Mucosa of rectum (tissue), 2 donors: ENCODE results near the gene KLF3.
A peak's percentile ranks its signal among the peaks of the same experiment; 100 is the strongest.

ENCODE experiments used
- H3K27ac ChIP-seq, 2 donors: one replicate each; pipeline ENCODE4 v1.7.0; 2013; ENCODE audit warnings: inconsistent platforms in 2 of 2, low read depth in 2 of 2, low read length in 2 of 2
- H3K27me3 ChIP-seq, 2 donors: one replicate each; pipeline ENCODE4 v1.7.0; 2013; ENCODE audit warnings: low read length in 2 of 2; ENCODE audit not compliant: control insufficient read depth in 2 of 2, insufficient read depth in 2 of 2
- H3K36me3 ChIP-seq, 2 donors: one replicate each; pipeline ENCODE4 v1.7.0; 2013; ENCODE audit warnings: low read length in 2 of 2; ENCODE audit not compliant: control insufficient read depth in 2 of 2, insufficient read depth in 2 of 2
- H3K4me1 ChIP-seq, 2 donors: one replicate each; pipeline ENCODE4 v1.7.0; 2013; ENCODE audit warnings: low read length in 2 of 2, mild to moderate bottlenecking in 1 of 2; ENCODE audit not compliant: control insufficient read depth in 2 of 2, insufficient read depth in 2 of 2
- H3K4me3 ChIP-seq, 2 donors: one replicate each; pipeline ENCODE4 v1.7.0; 2013; ENCODE audit warnings: low read length in 2 of 2
- H3K9ac ChIP-seq, 2 donors: one replicate each; pipeline ENCODE4 v1.7.0; 2013; ENCODE audit warnings: low read length in 2 of 2, low read depth in 1 of 2, mild to moderate bottlenecking in 1 of 2
- H3K9me3 ChIP-seq, 2 donors: one replicate each; pipeline ENCODE4 v1.7.0; 2013; ENCODE audit warnings: low read length in 2 of 2; ENCODE audit not compliant: control insufficient read depth in 2 of 2
- donor health status: healthy.
- donor health status: Normal muscosa, but diverticular disease.

KLF3 gene

DNA sequence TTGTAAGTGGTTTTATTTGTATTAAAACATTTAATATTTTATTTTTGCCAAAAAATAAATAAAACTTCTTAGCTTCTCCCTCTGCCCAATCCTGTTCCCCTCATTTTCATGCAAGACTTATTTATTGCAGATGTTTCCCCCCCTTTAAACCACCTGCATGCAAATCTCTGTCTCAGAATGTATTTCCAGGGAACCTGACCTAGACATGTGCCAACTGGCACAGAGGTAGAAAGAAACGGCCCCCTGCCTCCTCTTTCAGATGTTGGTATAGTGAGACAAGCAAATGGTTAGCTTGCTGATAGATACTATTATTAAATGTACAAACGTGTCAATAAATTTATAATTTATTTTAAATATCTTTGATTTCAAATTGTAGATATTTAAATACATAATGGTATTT, 47.1 kb downstream of the KLF3 start:
- Histone ChIP-seq H3K4me3 (no peak overlapping the region), H3K4me1 (no peaks in the 10 kb centered on the region), H3K9me3 (peaks cover 0 to 3% of the 10 kb centered on the region in 2 donors), H3K36me3 (no peaks in the 10 kb centered on the region), H3K27ac (no peak overlapping the region), H3K9ac (no peak overlapping the region), H3K27me3 (no peaks in the 10 kb centered on the region)

DNA sequence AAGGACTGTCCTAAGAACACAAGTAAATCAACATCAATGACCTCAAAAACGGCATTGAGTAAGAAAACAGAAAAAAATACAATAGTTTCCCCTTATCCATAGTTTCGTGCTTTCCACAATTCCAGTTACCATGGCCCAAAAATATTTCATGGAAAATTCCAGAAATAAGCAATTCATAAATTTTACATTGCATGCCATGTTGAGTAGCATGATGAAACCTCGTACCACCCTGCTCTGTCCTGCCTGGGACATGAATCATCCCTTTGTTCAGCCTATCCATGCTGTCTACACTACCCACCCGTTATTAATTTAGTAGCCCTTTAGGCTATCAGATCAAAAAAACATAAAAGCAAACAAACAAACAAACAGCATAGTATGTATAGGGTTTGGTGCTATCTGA, 51.1 kb downstream of the KLF3 start:
- no peak overlapping the region for H3K4me3 ChIP-seq
- peaks cover 0 to 3% of the 10 kb centered on the region in 2 donors for H3K9me3 ChIP-seq
- H3K36me3 ChIP-seq = no peaks in the 10 kb centered on the region
- H3K27ac ChIP-seq = no peak overlapping the region
- H3K4me1 ChIP-seq = no peaks in the 10 kb centered on the region
- no peak overlapping the region for H3K9ac ChIP-seq
- no peaks in the 10 kb centered on the region for H3K27me3 ChIP-seq

DNA sequence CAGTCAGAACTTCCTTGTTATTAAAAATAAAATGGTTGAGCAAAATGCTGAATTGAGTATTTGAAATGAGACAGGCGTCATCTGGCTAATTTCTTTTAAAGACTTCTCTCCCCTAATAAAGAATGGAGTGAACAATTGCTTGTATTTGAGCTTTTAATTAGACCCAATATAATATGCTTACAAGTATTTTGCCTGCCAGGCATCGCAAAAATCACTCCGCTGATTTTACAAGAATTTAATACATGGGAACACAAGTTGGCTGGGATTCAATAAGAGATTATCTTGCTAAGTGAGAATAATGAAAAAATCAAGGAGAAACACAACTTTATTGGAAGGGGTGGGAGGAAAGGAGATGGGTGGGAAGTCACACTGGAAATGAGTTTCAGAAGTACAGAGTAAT, 52.3 kb downstream of the KLF3 start:
- Histone ChIP-seq H3K4me1 (no peaks in the 10 kb centered on the region), H3K36me3 (no peaks in the 10 kb centered on the region), H3K27me3 (no peaks in the 10 kb centered on the region), H3K9me3 (peaks cover 0 to 3% of the 10 kb centered on the region in 2 donors), H3K4me3 (no peak overlapping the region), H3K9ac (no peak overlapping the region), H3K27ac (no peak overlapping the region)

DNA sequence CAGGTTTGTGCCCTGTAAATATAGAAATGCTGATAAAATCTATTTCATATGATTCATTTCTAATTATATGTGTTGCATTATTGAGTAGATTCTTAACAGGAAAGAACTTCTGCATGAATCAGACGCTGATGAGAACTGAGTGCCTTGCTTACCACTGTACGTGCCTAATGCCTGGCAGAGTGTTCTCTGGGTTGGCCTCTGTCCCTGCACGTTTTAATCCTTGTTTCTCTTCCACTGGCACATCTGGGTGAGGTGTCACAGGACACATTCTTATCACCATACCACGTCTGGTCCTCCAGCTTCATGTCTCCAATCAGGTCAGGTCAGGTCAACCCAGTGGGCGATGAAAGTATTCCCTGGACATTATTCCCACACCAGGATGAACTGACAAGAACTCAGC, 53.6 kb downstream of the KLF3 start:
- Histone ChIP-seq H3K27me3 (no peaks in the 10 kb centered on the region), H3K9ac (no peak overlapping the region), H3K27ac (no peak overlapping the region), H3K4me1 (no peaks in the 10 kb centered on the region), H3K4me3 (no peak overlapping the region), H3K9me3 (no peaks in the 10 kb centered on the region), H3K36me3 (no peaks in the 10 kb centered on the region)

DNA sequence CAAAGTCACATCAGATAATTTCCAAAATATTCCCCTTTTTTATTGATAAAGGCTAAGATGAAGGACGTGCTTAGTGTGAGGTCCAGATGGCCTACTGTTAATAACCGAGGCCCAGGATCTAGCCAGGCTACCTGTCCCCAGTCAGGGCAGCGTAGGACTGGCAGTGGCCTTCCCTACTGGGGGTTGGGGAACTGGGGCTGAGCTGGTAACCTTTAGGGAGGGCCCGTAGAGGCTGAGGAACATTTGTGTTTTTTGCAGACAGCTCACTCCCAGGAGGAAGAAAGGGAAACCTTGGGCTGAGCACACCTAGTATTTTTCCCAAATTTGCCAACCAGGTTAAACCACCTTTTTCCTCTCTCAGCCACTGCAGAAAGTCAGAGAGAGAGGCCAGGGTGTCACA, 59.1 kb downstream of the KLF3 start:
- Histone ChIP-seq H3K4me3 (no peak overlapping the region), H3K36me3 (no peaks in the 10 kb centered on the region), H3K27me3 (no peaks in the 10 kb centered on the region), H3K4me1 (peaks cover 8 to 9% of the 10 kb centered on the region in 2 donors), H3K9ac (no peak overlapping the region), H3K27ac (no peak overlapping the region), H3K9me3 (no peaks in the 10 kb centered on the region)

DNA sequence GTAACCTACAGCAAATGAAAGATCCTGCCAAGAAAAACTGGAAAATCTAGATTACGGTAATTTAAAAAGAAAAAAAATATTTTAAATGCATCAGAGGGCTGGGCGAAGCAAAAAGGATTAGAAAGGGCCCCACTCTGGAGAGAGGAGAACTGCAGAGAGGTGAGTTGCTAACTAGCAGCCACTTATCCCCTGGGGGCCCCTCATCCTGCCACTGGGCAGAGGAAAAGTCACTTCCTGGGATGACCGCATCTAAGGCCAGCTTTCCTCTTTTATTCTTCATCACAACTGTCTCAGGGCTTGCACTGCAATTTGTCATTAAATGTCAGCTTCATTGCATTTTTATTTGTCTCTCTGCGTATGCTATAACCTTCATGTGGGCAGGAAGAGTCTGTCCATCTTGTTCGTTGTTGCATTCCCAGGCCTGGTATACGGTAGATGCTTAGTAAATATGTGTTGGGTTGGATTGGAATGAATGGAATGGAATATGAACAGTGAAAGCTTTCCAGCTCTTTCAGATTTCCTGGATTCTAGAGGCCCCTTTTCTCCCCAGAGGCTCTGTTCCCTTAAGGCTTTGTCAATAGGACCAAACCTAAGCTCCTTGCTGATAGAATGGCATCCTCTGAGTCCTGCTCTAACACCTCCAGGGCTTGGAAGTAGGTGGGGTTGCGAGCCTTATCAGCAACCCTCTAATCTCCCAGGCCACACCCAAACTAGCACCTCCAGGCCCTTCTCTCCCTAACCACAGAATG, 59.9 kb downstream of the KLF3 start:
- H3K4me3 ChIP-seq = no peak overlapping the region
- no peaks in the 10 kb centered on the region for H3K36me3 ChIP-seq
- no peaks in the 10 kb centered on the region for H3K9me3 ChIP-seq
- H3K27me3 ChIP-seq = no peaks in the 10 kb centered on the region
- H3K4me1 ChIP-seq = peaks cover 14 to 15% of the 10 kb centered on the region in 2 donors
- H3K27ac ChIP-seq = no peak overlapping the region
- H3K9ac ChIP-seq = no peak overlapping the region

DNA sequence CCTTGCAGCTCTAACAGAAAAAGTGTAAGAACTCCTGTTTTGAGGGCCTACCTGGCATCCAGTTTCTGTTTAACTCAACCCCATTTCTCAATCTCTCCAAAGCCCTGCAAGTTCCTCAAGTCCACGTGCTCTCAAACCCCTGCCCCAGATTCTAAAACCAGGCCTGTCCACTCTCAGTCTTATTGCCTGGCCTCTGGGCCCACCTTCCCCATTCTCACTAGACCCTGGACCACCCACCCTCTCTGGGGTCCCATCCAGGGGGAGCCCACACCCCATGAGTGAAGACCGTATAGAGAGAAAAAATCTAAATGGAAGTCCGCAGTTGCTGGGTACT, 60.4 kb downstream of the KLF3 start:
- Histone ChIP-seq H3K27ac (no peak overlapping the region), H3K36me3 (no peaks in the 10 kb centered on the region), H3K9ac (no peak overlapping the region), H3K4me1 (peaks cover 17 to 19% of the 10 kb centered on the region in 2 donors), H3K9me3 (no peaks in the 10 kb centered on the region), H3K4me3 (no peak overlapping the region), H3K27me3 (no peaks in the 10 kb centered on the region)

DNA sequence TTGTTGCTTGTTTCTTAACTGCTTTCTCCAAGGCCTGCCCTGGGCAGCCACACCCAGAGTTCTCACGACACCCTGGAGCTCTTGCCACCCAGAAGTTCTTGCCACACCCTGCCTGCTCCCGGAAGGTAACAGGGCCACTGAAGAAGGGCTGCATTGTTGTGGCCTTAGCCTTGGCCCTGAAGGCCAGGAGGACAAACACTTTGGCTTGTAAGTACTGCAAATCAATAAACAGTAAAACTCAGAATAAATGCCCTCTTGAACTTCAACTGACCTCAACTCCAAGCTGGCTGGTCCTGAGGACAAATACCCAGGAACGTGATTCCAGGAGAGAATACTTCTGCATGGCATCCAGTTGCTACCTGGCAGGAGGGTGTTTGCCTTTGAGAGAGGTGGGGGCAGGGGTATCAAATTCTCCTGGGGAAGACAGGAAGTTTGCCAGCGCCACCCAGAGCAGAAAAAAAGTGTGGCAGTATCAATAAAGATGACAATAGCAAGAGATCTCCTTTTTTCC, 64.7 kb downstream of the KLF3 start:
- H3K9ac ChIP-seq = peak overlapping the region; percentile 5 to 61
- H3K9me3 ChIP-seq = no peaks in the 10 kb centered on the region
- no peaks in the 10 kb centered on the region for H3K36me3 ChIP-seq
- peak overlapping the region; percentile 83 to 89 for H3K27ac ChIP-seq
- peaks cover 21 to 31% of the 10 kb centered on the region in 2 donors for H3K4me1 ChIP-seq
- H3K4me3 ChIP-seq = no peak overlapping the region
- no peaks in the 10 kb centered on the region for H3K27me3 ChIP-seq

DNA sequence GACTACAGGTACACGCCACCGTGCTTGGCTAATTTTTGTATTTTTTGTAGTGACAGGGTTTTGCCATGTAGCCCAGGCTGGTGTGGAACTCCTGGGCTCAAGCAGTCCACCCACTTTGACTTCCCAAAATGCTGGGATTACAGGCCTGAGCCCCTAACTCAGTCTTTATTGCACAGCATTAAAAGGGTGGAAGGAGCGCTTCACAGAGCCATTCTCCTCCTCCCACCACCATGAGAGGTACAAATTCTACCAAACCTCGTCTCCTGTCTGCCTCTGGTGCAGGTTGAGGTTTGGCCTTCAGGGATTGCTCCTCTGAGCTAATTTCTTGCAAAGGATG, 66.5 kb downstream of the KLF3 start:
- Histone ChIP-seq H3K27me3 (no peaks in the 10 kb centered on the region), H3K27ac (no peak overlapping the region), H3K36me3 (no peaks in the 10 kb centered on the region), H3K9ac (no peak overlapping the region), H3K4me3 (no peak overlapping the region), H3K4me1 (peaks cover 18 to 29% of the 10 kb centered on the region in 2 donors), H3K9me3 (no peaks in the 10 kb centered on the region)

DNA sequence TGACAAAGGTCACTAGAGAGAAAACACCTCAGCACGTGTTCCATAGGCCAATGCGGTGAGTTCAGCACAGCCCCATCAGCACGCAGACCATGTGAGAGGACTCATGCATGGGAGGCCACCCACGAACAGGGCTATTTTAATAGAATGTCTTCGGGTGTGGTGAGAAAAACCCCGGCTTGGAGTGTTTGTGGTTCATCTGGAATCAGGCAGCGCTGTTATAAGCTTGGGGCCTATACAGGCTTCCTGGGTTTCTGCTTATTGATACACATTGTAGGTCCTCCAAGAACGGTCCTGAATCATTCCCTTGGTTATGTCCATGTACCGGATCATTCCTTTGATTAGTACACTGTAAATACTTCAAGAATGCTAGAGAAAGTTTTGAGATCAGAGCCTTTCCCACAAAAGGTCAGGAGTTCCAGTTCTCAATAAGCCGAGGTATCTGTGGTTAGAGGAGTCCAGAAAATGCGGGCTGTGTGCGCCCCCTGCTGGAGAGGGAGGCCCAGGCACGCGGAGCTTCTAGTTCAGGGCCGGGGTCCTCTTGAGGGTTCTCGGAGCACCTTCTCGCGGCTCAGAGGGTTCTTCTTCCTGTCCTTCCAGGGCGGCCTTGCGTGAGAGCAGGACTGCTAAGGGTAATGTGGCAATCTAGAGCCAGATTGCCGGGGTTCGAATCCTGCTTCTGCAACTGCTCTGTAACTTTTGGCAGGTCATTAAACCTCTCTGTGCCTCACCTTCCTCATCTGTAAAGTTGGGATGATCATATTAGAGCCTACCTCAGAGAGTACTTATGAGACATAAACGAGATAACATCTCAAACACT, 67.0 kb downstream of the KLF3 start:
- H3K9ac ChIP-seq = peak overlapping the region; percentile 14 to 41
- H3K4me1 ChIP-seq = peaks cover 18 to 29% of the 10 kb centered on the region in 2 donors
- H3K9me3 ChIP-seq = no peaks in the 10 kb centered on the region
- H3K4me3 ChIP-seq = no peak overlapping the region
- H3K27ac ChIP-seq = peak overlapping the region in 1 of 2 donors; percentile 19
- H3K27me3 ChIP-seq = no peaks in the 10 kb centered on the region
- H3K36me3 ChIP-seq = no peaks in the 10 kb centered on the region
